ENCODE results near the gene PCBD1. TPM values are rescaled to one million over a fixed set of nuclear protein-coding genes. Genes with fewer than 3 reads are reported as not detected.
"Not testable (repeated sequence)": the region's sequence is repeated elsewhere in the genome, so short reads cannot be mapped to it uniquely, and the experiment has no call there.

Gene PCBD1
- total RNA-seq, 1 donor from 2014 or later: 45.8 TPM

DNA sequence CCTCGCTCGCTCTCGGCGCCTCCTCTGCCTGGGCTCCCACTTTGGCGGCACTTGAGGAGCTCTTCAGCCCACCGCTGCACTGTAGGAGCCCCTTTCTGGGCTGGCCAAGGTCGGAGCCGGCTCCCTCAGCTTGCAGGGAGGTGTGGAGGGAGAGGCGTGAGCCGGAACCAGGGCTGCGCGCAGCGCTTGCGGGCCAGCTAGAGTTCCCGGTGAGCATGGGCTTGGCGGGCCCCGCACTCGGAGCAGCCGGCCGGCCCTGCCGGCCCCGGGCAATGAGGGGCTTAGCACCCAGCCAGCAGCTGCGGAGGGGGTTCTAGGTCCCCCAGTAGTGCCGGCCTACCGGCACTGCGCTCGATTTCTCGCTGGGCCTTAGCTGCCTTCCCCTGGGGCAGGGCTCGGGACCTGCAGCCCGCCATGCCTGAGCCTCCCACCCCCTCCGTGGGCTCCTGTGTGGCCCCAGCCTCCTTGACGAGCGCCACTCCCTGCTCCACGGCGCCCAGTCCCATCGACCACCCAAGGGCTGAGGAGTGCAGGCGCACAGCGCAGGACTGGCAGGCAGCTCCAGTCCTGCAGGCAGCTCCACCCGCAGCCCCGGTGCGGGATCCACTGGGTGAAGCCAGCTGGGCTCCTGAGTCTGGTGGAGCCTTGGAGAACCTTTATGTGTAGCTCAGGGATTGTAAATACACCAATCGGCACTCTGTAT is 26.7 kb downstream of the PCBD1 start:
- ATAC-seq: not testable (repeated sequence)

DNA sequence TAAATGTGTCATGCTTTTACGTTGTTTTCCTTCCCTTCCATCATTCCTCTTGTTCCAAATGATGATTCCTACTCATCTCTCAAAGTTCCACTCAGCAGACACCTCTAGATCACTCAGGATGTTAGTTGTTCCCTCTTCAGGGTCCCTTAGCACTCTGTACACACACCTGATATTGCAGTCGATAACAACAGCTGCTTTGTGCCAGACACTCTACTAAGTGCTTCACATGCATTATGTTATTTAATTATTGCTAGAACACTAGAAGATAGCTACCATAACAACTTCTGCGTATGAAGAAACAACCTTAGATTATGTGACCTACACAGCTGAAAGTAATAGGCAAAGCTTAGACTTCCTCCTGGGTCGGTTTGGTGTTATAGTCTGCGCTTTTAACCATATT is 29.6 kb downstream of the PCBD1 start:
- no peak for ATAC-seq

DNA sequence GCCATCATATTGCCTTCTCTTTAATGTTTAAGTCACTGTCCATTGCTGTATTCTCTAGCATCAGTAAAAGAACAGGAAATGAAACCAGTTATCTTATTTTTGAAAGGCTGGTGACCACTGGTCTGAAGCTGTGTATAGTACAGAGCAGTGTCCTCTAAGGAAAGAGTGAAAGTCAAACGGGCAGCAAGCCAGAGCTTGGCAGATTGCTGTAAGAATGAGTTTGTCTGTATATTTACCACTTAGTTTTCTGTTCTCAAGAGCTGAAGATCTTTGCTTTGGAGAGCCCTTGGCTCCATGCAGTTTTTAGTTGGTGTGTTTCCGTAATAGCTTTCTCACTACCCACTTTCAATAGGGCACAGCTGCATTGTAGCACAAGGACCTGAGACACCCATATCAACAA is 31.9 kb downstream of the PCBD1 start:
- no peak for ATAC-seq

DNA sequence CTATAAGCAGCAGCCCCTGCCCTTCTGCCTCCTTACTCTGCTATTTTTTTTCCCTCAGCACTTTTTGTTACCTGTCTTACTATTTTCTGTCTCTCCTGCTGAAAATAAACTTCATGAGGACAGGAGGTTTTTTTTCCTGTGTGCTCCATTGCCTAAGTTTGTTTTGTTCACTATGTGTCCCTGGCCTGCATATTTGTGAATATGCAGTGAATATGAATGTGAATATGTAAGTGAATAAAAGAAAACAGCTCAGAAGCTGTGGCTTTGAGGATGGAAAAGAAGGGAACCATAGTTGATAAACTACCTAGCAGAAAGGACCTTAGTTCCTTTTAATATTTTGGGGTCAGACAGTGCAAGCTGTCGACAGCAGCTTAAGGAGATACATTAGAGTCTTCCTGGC is 34.9 kb downstream of the PCBD1 start:
- ATAC-seq: no peak

DNA sequence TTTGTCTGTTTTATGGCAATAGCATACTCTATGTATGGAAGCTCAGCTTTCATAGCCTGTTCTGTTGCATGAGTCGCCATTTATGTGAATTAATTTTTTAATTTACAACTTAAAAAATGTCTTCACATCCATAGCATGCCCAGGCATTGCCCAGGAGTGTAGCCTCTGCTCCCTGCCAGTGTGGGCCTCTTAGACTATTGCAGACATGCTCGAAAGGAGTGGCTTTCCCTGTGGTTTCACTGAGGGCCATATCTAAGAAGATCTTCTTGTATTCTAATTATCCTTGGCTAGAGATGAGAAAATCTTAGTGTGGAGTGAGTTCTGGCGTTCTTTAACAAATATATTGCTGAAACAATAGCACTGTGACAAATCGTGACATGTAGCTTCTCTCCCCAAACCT is 35.3 kb downstream of the PCBD1 start:
- ATAC-seq: no peak

DNA sequence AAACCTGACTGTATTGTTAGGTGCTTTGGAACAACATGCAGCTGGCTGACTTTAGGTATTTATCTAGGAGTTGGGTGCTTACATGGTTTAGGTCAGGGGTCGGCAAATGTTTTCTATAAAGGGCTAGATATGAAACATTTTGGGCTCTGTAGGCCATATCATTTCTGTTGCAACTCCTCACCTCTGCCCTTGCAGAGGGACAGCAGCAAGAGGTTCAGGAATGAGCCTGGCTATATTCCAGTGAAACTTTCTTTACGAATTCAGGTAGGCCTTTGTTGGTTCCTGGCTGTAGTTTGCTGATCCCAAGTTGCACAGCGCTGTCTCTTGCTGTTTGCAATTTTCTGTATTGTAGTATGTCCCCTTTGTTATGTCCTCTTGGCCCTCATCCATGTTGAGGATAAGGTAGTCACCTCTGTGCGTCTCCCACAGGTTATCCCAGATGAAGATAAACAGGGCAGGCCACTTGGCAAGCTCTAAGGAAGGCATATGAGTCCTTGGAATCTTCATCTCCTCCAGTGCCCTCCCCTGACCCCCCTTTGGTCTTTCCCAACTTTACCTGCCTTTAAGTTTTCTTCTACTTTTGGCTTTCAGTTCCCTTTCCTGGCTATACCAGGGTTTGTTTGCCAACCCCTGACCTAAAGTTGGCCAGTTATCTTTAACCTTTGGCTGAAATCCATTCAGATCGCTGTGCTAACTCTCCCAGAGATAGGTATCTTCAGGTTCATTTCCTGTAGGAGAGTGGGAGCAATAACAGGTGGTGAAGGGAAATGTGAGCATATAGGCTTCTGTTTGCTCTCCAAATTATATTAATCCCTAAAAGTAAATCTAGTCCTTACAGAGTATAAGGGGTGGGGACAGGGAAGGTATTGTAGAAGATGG is 36.5 kb downstream of the PCBD1 start:
- ATAC-seq: no peak

DNA sequence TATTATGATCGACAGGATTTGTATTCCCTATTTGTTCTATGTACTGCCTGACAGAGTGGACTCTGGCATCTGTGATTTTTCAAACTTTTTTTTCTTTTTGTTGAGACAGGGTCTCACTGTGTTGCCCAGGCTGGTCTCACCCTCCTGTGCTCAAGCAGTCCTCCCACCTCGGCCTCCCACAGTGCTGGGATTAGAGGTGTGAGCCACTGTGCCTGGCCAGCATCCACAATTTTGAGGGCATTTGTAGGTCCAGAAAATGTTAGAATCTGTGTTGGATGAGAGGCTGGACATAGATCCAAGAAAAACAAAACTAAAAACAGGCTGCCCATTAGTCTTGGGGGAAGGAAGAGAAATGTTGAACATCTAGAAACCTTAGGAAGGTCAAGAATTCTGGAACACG is 38.3 kb downstream of the PCBD1 start:
- ATAC-seq: no peak

DNA sequence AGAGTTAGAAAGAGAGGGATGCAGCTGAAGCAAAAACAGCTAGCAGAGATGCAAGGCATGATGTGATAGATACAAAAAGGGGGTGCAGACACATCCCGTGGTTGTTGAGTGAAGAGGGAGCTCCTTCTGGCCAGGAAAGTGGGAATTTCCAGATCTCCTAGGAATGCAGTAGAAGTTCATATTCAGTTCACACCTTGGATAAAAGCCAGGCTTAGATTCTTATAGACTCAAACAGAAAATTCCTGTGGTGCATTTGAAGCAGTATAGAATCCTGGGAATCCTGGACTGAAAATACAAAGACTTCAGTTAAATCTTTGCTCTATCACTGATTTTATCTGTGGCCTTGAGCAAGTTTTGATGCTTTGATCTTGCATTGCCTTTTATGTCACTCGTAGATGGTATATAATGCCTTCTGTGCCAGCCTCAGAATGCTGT is 38.8 kb downstream of the PCBD1 start:
- no peak for ATAC-seq

DNA sequence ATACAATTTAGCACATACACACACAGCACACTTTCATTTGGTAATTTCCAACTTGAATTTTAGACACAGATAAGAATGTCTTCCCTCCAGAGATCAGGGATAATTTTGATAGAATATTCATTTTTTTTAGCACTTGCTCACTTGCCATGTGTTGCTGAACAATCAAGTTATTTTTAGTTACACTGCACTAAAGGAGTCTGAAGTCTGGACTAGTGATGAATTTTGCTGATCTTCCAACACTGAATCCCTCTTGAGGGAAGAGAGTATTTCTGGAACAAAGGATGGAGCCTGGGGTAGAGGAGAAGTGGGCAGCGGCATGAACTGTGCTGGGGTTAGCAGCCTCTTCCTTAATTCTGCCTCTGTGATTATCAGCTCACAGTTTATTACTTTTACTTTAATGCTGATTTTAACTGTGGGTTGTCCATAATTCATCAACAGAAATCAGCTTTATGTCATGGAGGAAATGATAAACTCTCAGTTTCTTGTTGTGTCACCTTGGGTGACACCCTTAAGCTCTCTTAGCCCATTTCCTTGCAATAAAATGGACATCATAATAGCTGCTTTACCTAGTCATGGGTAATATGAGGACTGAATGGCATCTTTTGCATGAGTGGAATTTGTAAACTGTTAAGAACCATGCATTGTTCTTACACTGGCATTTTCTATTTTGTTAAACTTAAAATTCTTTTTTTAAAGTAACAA is 40.6 kb downstream of the PCBD1 start:
- no peak for ATAC-seq

DNA sequence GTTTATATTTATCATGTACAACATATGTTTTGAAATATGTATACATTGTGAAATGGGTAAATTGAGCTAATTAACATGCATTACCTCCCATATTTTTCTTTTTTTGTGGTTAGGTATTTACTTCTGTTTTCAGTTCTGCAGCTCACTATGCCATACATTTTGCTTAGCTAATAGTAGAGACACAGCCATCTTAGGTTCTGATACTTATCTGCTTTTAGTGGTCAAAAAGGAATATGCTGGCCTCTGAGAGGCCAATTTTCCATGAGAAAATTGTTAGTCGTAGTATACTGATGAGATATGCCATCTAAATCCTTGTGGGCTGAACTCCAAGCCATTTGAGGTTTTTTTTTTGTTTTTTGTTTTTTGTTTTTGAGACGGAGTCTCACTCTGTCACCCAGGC is 41.6 kb downstream of the PCBD1 start:
- ATAC-seq: no peak

DNA sequence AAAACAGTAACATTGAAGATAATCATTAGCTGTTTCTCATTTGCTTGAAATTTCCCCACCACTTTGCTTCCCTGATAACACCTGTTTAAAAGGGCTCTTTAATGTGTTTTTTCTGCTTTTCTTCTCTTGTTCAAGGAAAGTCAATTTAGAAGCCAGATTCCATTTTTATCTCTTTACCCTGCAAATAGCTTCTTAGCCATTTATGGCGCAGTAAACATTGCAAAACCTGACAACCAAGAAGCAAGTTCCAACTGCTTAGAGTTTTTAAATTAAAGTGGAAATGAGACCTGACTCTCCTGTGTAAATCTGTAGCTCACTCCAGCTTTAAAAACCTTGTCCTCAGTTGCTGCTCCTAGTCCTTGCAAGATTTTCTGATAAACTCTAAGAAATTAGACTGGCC is 42.5 kb downstream of the PCBD1 start:
- ATAC-seq: no peak

DNA sequence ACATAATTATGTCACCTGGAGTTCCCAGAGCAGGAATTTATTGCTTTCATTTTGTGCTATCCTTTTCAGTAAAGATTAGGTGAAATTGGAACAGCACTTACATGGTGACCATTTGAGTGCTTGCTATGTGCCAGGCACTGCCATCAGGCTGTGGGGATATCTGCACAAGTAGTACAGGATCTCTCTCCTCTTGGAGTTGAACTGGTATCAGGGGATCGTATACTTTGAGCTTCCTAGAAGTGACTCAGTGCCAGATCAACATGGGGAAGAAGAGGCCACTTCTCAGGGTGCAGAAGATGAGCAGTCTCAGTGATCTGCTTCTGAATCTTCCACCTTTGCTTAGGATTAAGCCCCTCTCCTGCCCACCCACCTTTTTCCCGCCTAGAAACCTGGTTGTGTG is 43.1 kb downstream of the PCBD1 start:
- ATAC-seq: no peak

DNA sequence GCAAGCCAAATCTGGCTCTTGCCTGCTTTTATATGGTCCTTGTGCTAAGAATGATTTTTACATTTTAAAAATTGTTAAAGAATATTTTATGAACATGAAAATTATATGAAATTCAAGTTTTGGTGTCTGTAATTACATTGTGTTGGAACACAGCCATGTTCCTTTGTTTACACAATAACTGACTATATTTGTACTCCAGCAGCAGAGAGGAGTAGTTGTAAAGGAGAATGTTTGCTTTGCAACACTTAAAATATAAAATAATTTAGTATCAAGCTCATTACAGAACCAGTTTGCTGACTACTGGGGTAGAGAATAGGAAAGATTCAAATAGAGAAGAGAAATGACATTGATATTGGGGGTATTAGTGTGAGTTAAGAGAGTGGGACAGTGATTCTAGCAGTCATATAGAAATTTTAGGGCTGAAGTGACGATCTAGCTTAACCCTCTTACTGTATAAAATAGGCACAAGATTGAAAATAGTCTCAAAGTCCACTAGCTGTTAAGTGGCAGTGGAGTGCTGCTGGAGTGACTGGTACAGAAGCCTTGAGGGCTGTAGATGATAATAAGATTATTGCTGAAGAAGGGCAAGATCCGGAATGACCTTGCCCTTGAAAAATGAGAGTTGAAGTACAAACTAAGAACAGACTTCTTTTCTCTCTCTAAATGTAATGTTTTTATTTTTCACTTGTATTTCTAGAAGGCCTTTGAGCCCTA is 44.4 kb downstream of the PCBD1 start:
- ATAC-seq: no peak

DNA sequence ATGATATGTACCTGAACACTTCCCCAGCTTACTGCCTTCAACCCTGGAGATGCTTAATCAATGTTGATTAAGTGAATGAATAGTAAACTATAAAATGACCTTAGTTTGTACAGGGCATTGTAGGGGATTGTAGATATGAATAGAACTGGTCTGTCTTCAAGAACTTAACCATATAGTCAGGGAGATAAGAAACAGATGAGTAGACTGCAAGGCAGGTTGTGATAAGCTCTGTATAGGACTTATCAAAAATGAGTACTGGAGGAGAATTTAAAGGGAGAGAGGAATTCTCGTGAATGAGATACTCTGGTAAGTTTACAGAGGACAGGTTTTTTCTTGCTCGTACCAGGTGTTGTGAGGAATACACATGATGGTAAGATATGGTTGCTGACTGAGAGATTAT is 45.0 kb downstream of the PCBD1 start:
- ATAC-seq: no peak

DNA sequence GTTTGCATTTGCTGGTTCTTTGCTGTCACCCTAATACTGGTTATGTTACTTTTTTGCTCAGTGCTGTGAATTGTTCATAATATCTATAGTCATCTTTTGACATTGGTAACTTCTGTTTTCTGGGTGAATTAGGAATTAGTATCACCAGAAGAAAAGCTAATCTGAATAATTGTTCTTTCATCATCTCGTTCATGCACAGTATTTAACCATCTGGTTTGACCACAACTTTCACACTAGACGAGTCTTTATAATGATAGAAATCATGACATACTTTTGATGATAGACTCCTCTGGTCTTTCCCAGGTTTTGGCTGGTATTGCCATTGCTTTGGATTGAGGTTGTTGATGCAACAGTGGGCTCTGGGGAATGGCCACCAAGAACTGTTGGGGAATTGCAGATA is 47.5 kb downstream of the PCBD1 start:
- no peak for ATAC-seq

DNA sequence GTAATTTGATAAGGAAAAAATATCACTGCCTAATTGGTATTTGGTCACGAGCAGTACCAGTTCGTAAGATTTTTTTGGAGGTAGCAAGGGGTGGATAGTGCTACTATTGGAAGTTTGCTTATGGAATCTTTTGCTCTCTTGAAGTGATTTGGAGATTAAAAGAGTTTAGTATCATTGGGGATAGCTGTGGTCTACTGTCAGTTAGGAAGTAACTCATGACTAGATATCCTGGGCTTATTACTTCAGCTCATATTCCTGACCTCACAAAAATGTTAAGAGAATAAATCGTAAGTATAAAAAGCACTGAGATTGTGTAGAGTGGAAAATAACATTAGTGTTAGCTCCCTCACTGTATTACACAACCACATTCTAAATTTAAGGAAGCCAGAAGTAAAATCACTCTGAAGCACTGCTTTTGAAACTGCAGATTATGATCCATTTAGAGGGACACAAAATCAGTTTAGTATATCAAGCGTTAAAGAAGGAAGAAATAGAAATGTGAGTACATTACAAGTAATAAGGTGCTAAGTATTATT is 50.0 kb downstream of the PCBD1 start:
- ATAC-seq: no peak

DNA sequence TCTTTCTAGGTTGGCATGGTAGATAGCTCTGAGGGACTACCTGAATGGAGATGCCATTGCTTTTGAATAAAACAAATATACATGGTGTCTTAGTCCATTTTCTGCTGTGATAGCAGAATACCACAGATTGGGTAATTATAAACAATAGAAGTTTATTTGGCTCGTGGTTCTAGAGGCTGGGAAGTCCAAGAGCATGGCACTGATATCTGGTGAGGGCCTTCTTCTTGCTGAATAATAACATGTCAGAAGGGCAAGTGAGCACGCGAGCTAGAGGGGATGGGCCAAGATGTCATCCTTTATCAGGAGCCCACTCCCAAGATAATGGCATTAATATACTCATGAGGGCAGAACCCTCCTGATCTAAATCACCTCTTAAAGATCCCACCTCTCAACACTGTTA is 50.7 kb downstream of the PCBD1 start:
- ATAC-seq: no peak

DNA sequence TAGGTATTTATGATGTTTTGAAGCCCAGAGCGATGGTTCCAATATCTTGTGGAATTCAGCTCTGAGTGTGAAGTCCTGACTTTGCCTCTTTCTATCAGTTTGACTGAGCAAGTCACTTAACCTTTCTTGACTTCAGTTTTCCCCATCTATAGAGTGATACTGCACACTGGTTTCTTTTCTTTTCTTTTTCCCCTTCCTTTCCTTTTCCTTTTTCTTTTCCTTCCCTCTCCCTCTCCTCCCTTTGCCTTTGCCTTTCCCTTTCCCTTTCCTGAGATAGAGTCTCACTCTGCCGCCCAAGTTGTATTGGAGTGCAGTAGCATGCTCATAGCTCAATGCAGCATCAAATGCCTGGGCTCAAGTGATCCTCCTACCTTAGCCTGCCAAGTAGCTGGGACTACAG is 52.0 kb downstream of the PCBD1 start:
- ATAC-seq: no peak

DNA sequence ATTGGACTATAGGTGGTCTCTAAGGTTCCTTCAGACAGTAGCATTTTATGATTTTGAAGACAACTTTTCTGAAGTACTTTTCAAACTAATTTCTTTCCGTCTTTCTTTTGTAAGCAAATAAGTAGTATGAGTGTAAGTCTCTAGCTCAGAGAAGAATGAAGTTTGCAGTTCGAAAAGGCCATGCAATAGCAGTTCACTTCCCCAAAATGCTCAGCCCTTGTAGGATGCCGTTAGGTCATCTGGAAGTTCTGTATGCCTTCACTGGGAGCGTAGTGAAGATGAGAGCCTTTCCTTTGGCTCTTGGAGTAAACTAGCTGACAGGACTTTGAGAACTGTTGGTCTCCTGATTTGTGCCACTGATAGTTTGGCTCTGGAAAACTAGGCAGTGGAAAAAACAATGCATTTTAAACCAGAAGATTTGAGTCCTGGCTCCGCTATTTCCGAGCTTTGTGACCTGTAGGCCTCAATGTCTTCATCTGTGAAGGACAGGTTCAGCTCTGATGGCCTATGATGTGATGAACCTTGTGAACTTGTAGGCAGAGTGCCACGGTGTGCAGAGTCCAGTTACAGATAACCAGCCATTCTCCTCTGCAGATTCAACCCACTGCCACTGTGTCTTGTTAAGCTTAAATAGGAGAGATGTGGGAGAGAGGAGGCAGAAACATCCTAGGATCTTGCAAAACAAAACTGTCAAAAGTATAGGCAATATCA is 53.8 kb downstream of the PCBD1 start:
- no peak for ATAC-seq

DNA sequence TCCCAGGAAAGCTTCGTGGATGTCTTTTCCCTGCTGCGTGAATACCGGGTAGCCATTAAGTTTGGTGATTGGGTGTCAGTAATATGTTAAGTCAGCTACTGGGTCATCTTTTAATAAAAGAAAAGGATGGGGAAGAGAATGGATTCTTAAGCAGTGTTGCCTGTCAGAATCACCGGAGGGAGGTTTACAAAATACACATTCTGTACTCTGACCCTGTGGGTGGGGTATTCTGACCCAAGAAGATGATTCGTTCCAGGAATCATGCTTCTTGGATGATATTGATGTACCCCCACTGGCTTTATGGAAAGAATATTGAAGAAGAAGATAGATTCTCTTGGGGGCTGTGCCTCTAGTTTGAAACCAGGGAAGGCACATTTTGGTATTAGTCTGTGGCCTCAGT is 54.3 kb downstream of the PCBD1 start:
- no peak for ATAC-seq

DNA sequence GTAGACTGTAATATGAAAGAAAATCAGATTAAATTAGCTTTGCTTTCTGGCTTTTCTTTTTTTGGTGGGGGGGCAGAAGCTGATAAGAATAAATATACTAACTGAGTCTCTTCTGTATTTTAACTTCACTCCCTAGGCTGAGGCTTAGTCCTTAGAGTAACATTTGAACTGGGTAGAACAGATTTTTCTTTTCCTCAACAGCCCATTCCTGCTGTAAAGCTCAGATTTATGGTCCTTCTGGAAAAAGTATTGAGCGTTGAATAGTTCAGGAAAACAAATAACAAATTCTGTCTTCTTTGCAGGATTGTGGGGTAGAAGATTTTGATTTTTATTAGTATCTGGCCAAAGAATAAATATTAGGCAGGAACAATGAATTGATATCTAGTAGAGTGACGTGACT is 54.8 kb downstream of the PCBD1 start:
- ATAC-seq: no peak
